Endothelial cell of umbilical vein (primary cell): ENCODE measurements around the gene MTG2. TPM values are rescaled to one million over a fixed set of nuclear protein-coding genes. Genes with fewer than 3 reads are reported as not detected.

Experiments used
- BruUV-seq: library from RNA; stranded (reverse); fragments of 400-500 nt; replicated peaks from 2 replicates; lab custom pipeline; 2021; lab: Mats Ljungman, UMichigan
- CTCF ChIA-PET: fragments of 300-600, 350-600 bp; sonication (Branson Sonifier 250); formaldehyde crosslinking; loops from one replicate; lab custom pipeline; 2021; ENCODE audit warnings: antibody characterized with exemption, inconsistent platforms; lab: Charles Lee
- POLR2A ChIA-PET: fragments of 300-600, 350-600 bp; sonication (Branson Sonifier 250); formaldehyde crosslinking; loops from one replicate; lab custom pipeline; 2021; ENCODE audit warnings: antibody characterized with exemption, inconsistent platforms; lab: Charles Lee
- DNase-seq: peaks from one replicate; pipeline ENCODE4 v3.0.0-alpha.2; 2011; ENCODE audit warnings: low read depth, low spot score
- FAIRE-seq: peaks from 2 replicates; lab custom pipeline; 2011; peaks lifted over from hg19 to GRCh38; lab: Jason Lieb, UNC
- H2AFZ ChIP-seq: 2 replicates; pipeline ENCODE4 v1.6.0; 2012; ENCODE audit warnings: low read depth, low read length, control low read depth, inconsistent platforms
- H3K27ac ChIP-seq: 2 replicates; pipeline ENCODE4 v1.5.1; 2011; ENCODE audit warnings: low read depth, mild to moderate bottlenecking, control low read depth, low read length, moderate library complexity; ENCODE audit not compliant: insufficient read depth
- H3K27me3 ChIP-seq, 2 experiments: 2 replicates each; pipeline versions ENCODE4 v1.6.0 to v1.6.1; 2011; ENCODE audit warnings: low read length in 2 of 2, mixed read lengths in 1 of 2; ENCODE audit not compliant: control insufficient read depth in 2 of 2, insufficient read depth in 2 of 2
- H3K36me3 ChIP-seq, 2 experiments: 2 replicates in 1 of 2; 3 replicates in 1 of 2; pipeline ENCODE4 v1.5.1; 2011; ENCODE audit warnings: low read length in 2 of 2, mild to moderate bottlenecking in 1 of 2, moderate library complexity in 1 of 2; ENCODE audit not compliant: control insufficient read depth in 2 of 2, insufficient read depth in 2 of 2; ENCODE audit errors: extremely low read depth in 1 of 2
- H3K4me1 ChIP-seq: 3 replicates; pipeline ENCODE4 v1.5.1; 2011; ENCODE audit warnings: mild to moderate bottlenecking, low read length; ENCODE audit not compliant: control insufficient read depth, insufficient read depth; ENCODE audit errors: extremely low read depth
- H3K4me2 ChIP-seq: 2 replicates; pipeline ENCODE4 v1.6.1; 2011; ENCODE audit warnings: low read length, control low read depth, mixed read lengths; ENCODE audit not compliant: insufficient read depth
- H3K4me3 ChIP-seq, 3 experiments: fragments of 200-600 bp in 1 of 3; sonication (generic), shearing (Covaris generic) in 1 of 3; replicated peaks in 1 of 3; 2 replicates each; pipeline ENCODE4 v1.5.1; 2011 to 2016; ENCODE audit warnings: control low read depth in 3 of 3, low read length in 3 of 3, mild to moderate bottlenecking in 2 of 3, inconsistent platforms in 1 of 3, low read depth in 1 of 3, moderate library complexity in 1 of 3; ENCODE audit not compliant: insufficient read depth in 1 of 3
- H3K79me2 ChIP-seq: 2 replicates; pipeline ENCODE4 v1.6.0; 2012; ENCODE audit warnings: low read length, inconsistent platforms; ENCODE audit not compliant: control insufficient read depth, insufficient read depth
- H3K9ac ChIP-seq: replicated peaks from 2 replicates; pipeline ENCODE3; 2011; ENCODE audit warnings: low read length, control low read depth; ENCODE audit not compliant: insufficient read depth; ENCODE audit errors: extremely low read depth
- H3K9me1 ChIP-seq: replicated peaks from 3 replicates; pipeline ENCODE4 v1.6.0; 2011; ENCODE audit warnings: mild to moderate bottlenecking, low read length; ENCODE audit not compliant: control insufficient read depth, insufficient read depth; ENCODE audit errors: extremely low read depth
- H3K9me3 ChIP-seq: replicated peaks from 2 replicates; pipeline ENCODE4 v1.5.1; 2012; ENCODE audit warnings: low read length, inconsistent platforms; ENCODE audit not compliant: control insufficient read depth, insufficient read depth
- H4K20me1 ChIP-seq: replicated peaks from 2 replicates; pipeline ENCODE3; 2011; ENCODE audit warnings: mild to moderate bottlenecking, low read length; ENCODE audit not compliant: control insufficient read depth, insufficient read depth; ENCODE audit errors: extremely low read depth
- CTCF ChIP-seq, 2 donors: IDR thresholded peaks; 1 replicate in 1 of 2; 2 replicates in 1 of 2; pipeline ENCODE4 v1.5.1; 2011; ENCODE audit warnings: low read length in 2 of 2, mild to moderate bottlenecking in 2 of 2, moderate library complexity in 2 of 2, control low read depth in 1 of 2, inconsistent platforms in 1 of 2, low read depth in 1 of 2; ENCODE audit not compliant: insufficient read depth in 1 of 2; ENCODE audit errors: extremely low read depth in 1 of 2
- EZH2 ChIP-seq: IDR thresholded peaks from 2 replicates; pipeline ENCODE4 v1.6.1; 2012; ENCODE audit warnings: borderline replicate concordance, low read depth, mild to moderate bottlenecking, moderate library complexity, low read length, inconsistent platforms; ENCODE audit not compliant: severe bottlenecking
- GATA2 ChIP-seq: IDR thresholded peaks from 2 replicates; pipeline ENCODE4 v1.7.0; 2011; ENCODE audit warnings: low read depth, mild to moderate bottlenecking, moderate library complexity, mixed read lengths, low read length; ENCODE audit not compliant: insufficient read length, insufficient read depth
- dilution Hi-C: fragments of 300-500 bp; cut with MboI; formaldehyde crosslinking; loops from one replicate; pipeline ENCODE4 v1.15.0; 2019; ENCODE audit warnings: low sequenced_read_pairs; ENCODE audit not compliant: extremely low pct_ligation_motif_present
- intact Hi-C: fragments of 100-400 bp; cut with micrococcal nuclease; formaldehyde crosslinking; loops from one replicate; pipeline ENCODE4 v1.10.0; 2022
- polyA plus RNA-seq, 4 experiments: library from polyadenylated mRNA; depleted of rRNA in 3 of 4; stranded (reverse) in 3 of 4; unstranded in 1 of 4; fragments of >200 nt; gene quantifications; 2 replicates each; pipeline versions ENCODE4 v1.2.1 to v1.2.3, GENCODE V29; 2011 to 2012; ENCODE audit warnings: missing spikeins in 1 of 4
- total RNA-seq: library from RNA; stranded (reverse); gene quantifications from 2 replicates; pipeline ENCODE4 v1.2.3, GENCODE V29; 2021

Gene MTG2
- total and polyA plus RNA-seq, 2 donors (not counting 3 experiments of a cell fraction or from before 2014, with no cell fraction given), result 19.9 to 31.6 TPM

DNA sequence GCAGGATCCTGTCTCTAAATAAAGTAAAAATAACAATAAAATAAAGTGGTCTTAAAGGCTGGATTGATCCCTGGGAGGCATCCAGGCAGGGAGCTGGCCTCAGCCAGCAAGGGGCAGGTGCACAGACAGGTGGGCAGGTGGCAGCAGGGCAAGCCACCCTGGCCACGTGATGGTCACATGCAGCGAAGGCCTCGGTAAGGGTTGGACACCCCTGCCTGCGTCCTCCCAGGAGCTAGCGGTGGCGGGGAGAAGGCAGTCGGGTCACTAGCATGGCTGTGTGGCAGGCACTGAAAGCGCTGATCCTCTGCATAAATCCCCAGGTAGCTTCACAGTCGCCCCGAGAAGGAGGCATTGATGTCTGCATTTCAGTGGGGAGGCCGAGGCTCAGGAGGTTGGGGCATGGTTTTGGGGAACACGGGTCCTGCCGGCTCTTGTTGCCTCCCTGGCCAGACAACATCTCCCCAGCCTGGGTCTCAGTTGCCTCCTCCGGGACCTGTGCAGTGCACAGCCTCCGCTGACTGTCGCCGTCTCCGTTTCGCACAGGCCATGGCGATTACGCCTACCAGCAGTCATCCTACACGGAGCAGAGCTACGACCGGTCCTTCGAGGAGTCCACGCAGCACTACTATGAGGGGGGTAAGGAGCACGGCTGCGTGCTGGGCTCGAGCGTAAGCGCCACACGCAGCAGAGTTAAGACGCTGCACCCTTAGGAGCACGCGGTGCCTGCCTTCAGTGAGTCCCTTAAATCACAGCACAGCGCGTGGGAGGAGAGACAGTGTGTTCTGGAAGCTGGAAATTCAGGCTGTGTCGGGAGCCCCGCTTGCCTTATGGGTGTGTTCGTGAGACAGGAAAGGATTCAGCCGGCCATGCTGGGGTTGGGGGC lies 17.7 kb upstream of the MTG2 start:
- Histone ChIP-seq H3K27me3 (no peaks in the 10 kb centered on the region), H3K9me3 (no peaks in the 10 kb centered on the region), H3K4me1 (no peaks in the 10 kb centered on the region), H3K9ac (no peak overlapping the region), H3K4me2 (no peak overlapping the region), H3K79me2 (no peaks in the 10 kb centered on the region), H3K9me1 (no peaks in the 10 kb centered on the region), H4K20me1 (no peaks in the 10 kb centered on the region), H3K27ac (no peak overlapping the region), H3K36me3 (peaks cover 11 to 48% of the 10 kb centered on the region in 2 experiments), H2AFZ (no peak overlapping the region), H3K4me3 (no peak overlapping the region)
- dilution Hi-C loops (no loop called here), intact Hi-C loops (no loop called here)
- ChIA-PET POLR2A (no interaction called here), CTCF (interaction anchor here (1.1 kb wide), 1 partner anchor 139 kb away, joined by 3 read pairs; no protein-coding TSS in a partner anchor)
- BruUV-seq, result no TSS peak
- no peak for TF ChIP-seq GATA2
- no peak for TF ChIP-seq EZH2
- TF ChIP-seq CTCF (IDR thresholded peaks at IDR 0.05; ENCODE audit: extremely low read depth in 1 of 2, insufficient read depth in 1 of 2, low read depth in 1 of 2, low read length in 2 of 2), result no peak
- DNase-seq (no peak), FAIRE-seq (no peak)
